CD4-positive, alpha-beta T cell treated with Interleukin-12 subunit alpha and Interleukin-12 subunit beta, for 1 hour (primary cell): Measurements from ENCODE around the gene MYBPH.

Experiments
- DNase-seq: peaks from one replicate; pipeline ENCODE4 v3.0.0-alpha.2; 2020

Gene MYBPH

GRCh38 chr1:203126866-203127665 lies 48.6 kb downstream of the MYBPH start:
- DNase-seq: no peak

- no peak for DNase-seq
These were observed 49.3 kb downstream of the MYBPH start for GRCh38 chr1:203126151-203126865.

- DNase-seq: no peak
These were observed 50.9 kb downstream of the MYBPH start for GRCh38 chr1:203124546-203125317.

- no peak for DNase-seq
These were observed 51.6 kb downstream of the MYBPH start for GRCh38 chr1:203124011-203124410.

GRCh38 chr1:203122159-203122558 lies 53.5 kb downstream of the MYBPH start:
- no peak for DNase-seq

- DNase-seq: no peak
These were observed 54.2 kb downstream of the MYBPH start for GRCh38 chr1:203121186-203122015.

- no peak for DNase-seq
These were observed 55.1 kb downstream of the MYBPH start for GRCh38 chr1:203120325-203121153.
